COLO829 (cell line): ENCODE measurements around the gene MYO6.
"Not testable (repeated sequence)": the region's sequence is repeated elsewhere in the genome, so short reads cannot be mapped to it uniquely, and the experiment has no call there.

Experiments used
- DNase-seq: peaks from one replicate; pipeline ENCODE4 v3.0.0; 2012; ENCODE audit warnings: low spot score

The MYO6 gene

GRCh38 chr6:75748743-75749538 lies at the start of gene MYO6:
Gene MYO6, plus strand, starts transcription at chr6:75749239. Its CDS starts 68,309 bp downstream, at chr6:75817548.
- no peak for DNase-seq

GRCh38 chr6:75708334-75708733 lies 40.7 kb upstream of the MYO6 start:
- DNase-seq = not testable (repeated sequence)

GRCh38 chr6:75711173-75711572 lies 37.9 kb upstream of the MYO6 start:
- DNase-seq = no peak

GRCh38 chr6:75719133-75719532 lies 29.9 kb upstream of the MYO6 start:
- DNase-seq = no peak

GRCh38 chr6:75723382-75723781 lies 25.7 kb upstream of the MYO6 start:
- DNase-seq = no peak

- no peak for DNase-seq
These were observed 21.8 kb upstream of the MYO6 start for GRCh38 chr6:75727206-75727605.

- DNase-seq = not testable (repeated sequence)
These were observed 18.0 kb upstream of the MYO6 start for GRCh38 chr6:75731029-75731428.

- peak; percentile 53 for DNase-seq
These were observed 13.4 kb upstream of the MYO6 start for GRCh38 chr6:75735491-75736186.

GRCh38 chr6:75743971-75744370 lies 5.1 kb upstream of the MYO6 start:
- DNase-seq = no peak

- no peak for DNase-seq
These were observed 3.6 kb upstream of the MYO6 start for GRCh38 chr6:75745404-75745803.

- no peak for DNase-seq
These were observed 2.8 kb upstream of the MYO6 start for GRCh38 chr6:75746221-75746620.

GRCh38 chr6:75747152-75747992 lies 1.7 kb upstream of the MYO6 start:
- no peak for DNase-seq

GRCh38 chr6:75748003-75748742 lies 866 bp upstream of the MYO6 start:
- no peak for DNase-seq

GRCh38 chr6:75751443-75751842 lies 2.4 kb downstream of the MYO6 start:
- no peak for DNase-seq

GRCh38 chr6:75752365-75752764 lies 3.3 kb downstream of the MYO6 start:
- no peak for DNase-seq

- DNase-seq = no peak
These were observed 6.7 kb downstream of the MYO6 start for GRCh38 chr6:75755704-75756103.

GRCh38 chr6:75757295-75757694 lies 8.3 kb downstream of the MYO6 start:
- no peak for DNase-seq

- DNase-seq = no peak
These were observed 9.0 kb downstream of the MYO6 start for GRCh38 chr6:75758061-75758460.

GRCh38 chr6:75759207-75759606 lies 10.2 kb downstream of the MYO6 start:
- peak; percentile 11 for DNase-seq

GRCh38 chr6:75760320-75760719 lies 11.3 kb downstream of the MYO6 start:
- DNase-seq = no peak

- DNase-seq = no peak
These were observed 12.4 kb downstream of the MYO6 start for GRCh38 chr6:75761489-75761888.

- DNase-seq = no peak
These were observed 13.0 kb downstream of the MYO6 start for GRCh38 chr6:75762063-75762462.
